Measurements from ENCODE around the gene RAPGEF4.

The RAPGEF4 gene

GRCh38 chr2:172861098-172861497 is 125.5 kb downstream of the RAPGEF4 start:
- DNase-seq (ENCODE audit: low spot score) = no peak

- no peak for DNase-seq (ENCODE audit: low spot score)
Measured at GRCh38 chr2:172861656-172862476, 126.2 kb downstream of the RAPGEF4 start.

- no peak for DNase-seq (ENCODE audit: low spot score)
Measured at GRCh38 chr2:172863341-172863740, 127.7 kb downstream of the RAPGEF4 start.

- DNase-seq (ENCODE audit: low spot score) = peak; percentile 3
Measured at GRCh38 chr2:172864182-172864581, 128.5 kb downstream of the RAPGEF4 start.

DNA sequence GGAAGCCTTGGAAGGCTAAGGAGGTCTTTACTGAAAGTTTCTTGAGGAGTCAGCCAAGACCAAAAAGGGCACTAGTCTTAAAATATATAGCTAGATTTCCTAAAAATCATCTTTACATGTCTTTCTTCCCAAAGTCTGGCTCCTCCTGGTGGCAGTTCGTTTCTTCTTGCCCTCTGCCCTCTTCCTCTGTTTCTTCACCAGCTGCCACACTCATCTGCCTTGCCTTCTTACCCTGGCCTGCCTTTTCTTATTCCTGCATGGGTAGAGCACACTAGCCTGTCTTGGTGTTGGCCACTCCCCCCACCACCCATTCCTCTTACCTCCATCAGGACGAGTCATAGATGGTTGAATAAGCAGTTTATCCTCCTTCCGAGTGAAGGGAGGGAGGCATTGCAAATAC is 129.8 kb downstream of the RAPGEF4 start:
- DNase-seq (ENCODE audit: low spot score) = no peak

GRCh38 chr2:172869861-172870260 is 134.2 kb downstream of the RAPGEF4 start:
- no peak for DNase-seq (ENCODE audit: low spot score)

DNA sequence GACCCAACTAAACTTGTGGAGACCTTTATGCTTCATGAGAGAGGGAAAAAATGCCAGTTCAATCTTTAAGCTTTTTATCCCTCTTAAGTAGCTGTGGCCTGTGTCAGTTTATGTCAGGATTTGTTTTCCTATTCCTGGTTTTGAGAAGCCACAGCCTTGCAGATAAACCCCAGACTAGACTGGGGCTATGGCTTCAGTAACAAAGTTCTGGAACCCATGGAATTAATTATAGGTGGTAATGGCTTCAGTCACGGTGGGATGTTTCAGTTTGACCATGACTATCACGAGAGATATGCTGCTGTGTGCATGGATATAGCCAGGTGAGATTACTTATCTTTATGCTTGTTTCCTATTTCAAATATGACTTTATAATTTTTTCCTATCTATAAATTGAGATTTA is 134.8 kb downstream of the RAPGEF4 start:
- no peak for DNase-seq (ENCODE audit: low spot score)

GRCh38 chr2:172877826-172878225 is 142.2 kb downstream of the RAPGEF4 start:
- DNase-seq (ENCODE audit: low spot score) = no peak

GRCh38 chr2:172878260-172878659 is 142.6 kb downstream of the RAPGEF4 start:
- DNase-seq (ENCODE audit: low spot score) = no peak

- DNase-seq (ENCODE audit: low spot score) = no peak
Measured at GRCh38 chr2:172884336-172884735, 148.7 kb downstream of the RAPGEF4 start.

DNA sequence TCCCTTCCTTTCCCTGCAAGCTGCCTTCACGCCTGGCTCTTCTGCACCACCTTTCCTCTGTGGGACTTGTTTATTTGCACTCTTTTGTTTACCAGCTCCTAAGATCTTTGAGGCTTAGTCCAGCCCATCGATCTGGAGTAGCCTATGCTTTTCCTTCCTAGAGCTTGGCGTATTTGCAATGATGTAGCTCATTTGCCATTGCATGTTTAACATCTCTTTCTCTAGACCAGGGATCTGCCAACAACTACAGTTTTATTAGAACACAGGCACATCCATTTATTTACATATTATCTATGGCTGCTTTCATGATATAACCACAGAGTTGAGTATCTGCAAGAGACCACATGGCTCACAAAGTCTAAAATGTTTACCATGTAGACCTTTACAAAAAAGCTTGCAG is 150.4 kb downstream of the RAPGEF4 start:
- DNase-seq (ENCODE audit: low spot score) = no peak

- no peak for DNase-seq (ENCODE audit: low spot score)
Measured at GRCh38 chr2:172887280-172887679, 151.6 kb downstream of the RAPGEF4 start.

- no peak for DNase-seq (ENCODE audit: low spot score)
Measured at GRCh38 chr2:172888714-172889669, 153.3 kb downstream of the RAPGEF4 start.

GRCh38 chr2:172889768-172890430 is 154.3 kb downstream of the RAPGEF4 start:
- DNase-seq (ENCODE audit: low spot score) = no peak

GRCh38 chr2:172893111-172893510 is 157.5 kb downstream of the RAPGEF4 start:
- no peak for DNase-seq (ENCODE audit: low spot score)

GRCh38 chr2:172893671-172894070 is 158.0 kb downstream of the RAPGEF4 start:
- no peak for DNase-seq (ENCODE audit: low spot score)

DNA sequence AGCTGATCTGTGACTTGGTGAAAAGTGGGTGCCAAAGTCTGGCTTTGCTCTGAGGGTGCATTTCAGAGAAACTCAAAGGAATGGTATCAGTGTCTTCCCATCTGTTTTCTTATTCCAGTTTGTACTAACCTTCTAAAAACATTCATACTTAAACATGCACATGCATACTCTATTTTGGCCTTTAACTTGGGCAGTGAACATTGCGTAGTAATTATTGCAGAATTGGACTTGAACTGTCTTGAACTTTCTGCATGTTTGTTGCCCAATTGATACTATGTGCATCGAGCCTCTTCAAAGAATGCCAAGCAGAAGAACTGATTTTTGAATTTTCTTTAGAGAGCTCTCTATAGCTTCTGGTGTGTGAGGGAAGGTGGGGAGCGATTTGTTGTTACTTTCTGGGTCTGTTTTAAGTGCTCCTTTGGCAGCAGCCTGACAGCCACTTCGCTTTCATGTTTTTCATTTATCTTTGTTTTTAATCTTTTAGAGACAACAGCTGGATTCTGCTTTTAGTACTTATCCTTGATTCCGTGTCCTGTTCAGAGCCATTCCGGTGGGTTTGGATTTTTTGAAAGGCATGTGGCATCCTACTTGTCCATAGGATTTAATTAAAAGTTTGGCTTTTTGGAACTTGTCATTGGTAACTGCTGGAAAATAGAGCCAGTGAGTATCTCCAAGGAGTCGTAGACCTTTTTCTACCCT is 159.2 kb downstream of the RAPGEF4 start:
- no peak for DNase-seq (ENCODE audit: low spot score)

DNA sequence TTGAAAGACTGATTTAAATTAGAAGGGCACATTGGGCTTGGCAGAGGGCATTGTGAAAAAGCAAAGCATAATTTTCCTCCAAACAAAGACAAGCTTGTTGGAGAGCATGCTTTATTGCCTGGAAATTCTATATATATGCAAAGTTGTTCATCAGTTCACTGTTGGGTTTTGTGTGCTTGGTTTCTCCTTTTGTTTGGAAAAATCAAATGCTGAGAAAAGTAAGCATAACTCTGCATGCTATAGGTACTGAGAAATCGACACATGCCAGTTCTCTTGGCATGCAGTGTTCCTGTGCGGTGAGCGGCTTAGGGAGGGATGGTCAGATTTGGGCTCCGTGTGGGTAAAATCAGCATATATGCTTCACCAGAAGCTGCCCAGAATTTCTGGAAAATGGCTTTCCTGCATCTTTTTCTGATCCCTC is 161.0 kb downstream of the RAPGEF4 start:
- no peak for DNase-seq (ENCODE audit: low spot score)

- DNase-seq (ENCODE audit: low spot score) = no peak
Measured at GRCh38 chr2:172900871-172901270, 165.2 kb downstream of the RAPGEF4 start.

DNA sequence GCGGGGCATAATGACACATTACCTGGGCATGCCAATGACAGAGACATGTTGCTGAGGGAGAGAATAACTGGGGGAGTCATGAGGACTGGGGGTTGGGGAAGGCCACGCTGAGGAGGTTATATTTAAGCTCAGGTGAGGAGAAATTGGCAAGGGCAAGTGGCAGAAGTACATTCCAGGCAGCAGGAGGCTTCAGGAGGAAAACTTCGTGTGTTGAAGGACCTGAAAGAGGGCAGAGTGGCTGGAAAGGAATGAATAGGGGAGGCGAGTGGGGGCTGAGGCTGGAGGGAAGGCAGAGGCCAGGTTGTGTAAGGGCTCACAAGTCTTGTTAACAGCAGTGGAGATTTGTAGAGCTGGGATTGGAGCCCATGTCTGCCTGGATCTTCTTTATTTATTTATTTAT is 166.3 kb downstream of the RAPGEF4 start:
- no peak for DNase-seq (ENCODE audit: low spot score)

GRCh38 chr2:172904236-172904635 is 168.6 kb downstream of the RAPGEF4 start:
- no peak for DNase-seq (ENCODE audit: low spot score)

Measured in germinal center (tissue), 1 donor.